HG02678 (cell line): ENCODE data around the gene IGBP1.
"Not testable (repeated sequence)": the region's sequence is repeated elsewhere in the genome, so short reads cannot be mapped to it uniquely, and the experiment has no call there.

ENCODE experiments used
- ATAC-seq: cut with Tn5 transposase; IDR thresholded peaks from one replicate; pipeline ENCODE4 v1.9.1; 2021; ENCODE audit warnings: mild to moderate bottlenecking, moderate library complexity; ENCODE audit not compliant: unreplicated experiment

The IGBP1 gene

GRCh38 chrX:70166601-70167590 is 33.6 kb downstream of the IGBP1 start:
- ATAC-seq, result no peak

GRCh38 chrX:70168238-70169188 is 35.3 kb downstream of the IGBP1 start:
- ATAC-seq, result no peak

GRCh38 chrX:70169281-70169680 is 36.0 kb downstream of the IGBP1 start:
- ATAC-seq, result no peak

- no peak for ATAC-seq
Observed at GRCh38 chrX:70171624-70172023, 38.4 kb downstream of the IGBP1 start.

GRCh38 chrX:70172221-70172620 is 39.0 kb downstream of the IGBP1 start:
- no peak for ATAC-seq

- ATAC-seq, result no peak
Observed at GRCh38 chrX:70172964-70173363, 39.7 kb downstream of the IGBP1 start.

GRCh38 chrX:70174754-70175153 is 41.5 kb downstream of the IGBP1 start:
- no peak for ATAC-seq

- ATAC-seq, result no peak
Observed at GRCh38 chrX:70175338-70175737, 42.1 kb downstream of the IGBP1 start.

GRCh38 chrX:70176938-70177533 is 43.8 kb downstream of the IGBP1 start, which contains the start of gene DGAT2L6:
TSS of gene DGAT2L6 (plus strand) at chrX:70177483. CDS start at chrX:70177583, 100 bp downstream.
- ATAC-seq, result peak; percentile 52

- no peak for ATAC-seq
Observed at GRCh38 chrX:70183091-70183490, 49.8 kb downstream of the IGBP1 start.

- ATAC-seq, result no peak
Observed at GRCh38 chrX:70190225-70190624, 57.0 kb downstream of the IGBP1 start.

- peak; percentile 79 for ATAC-seq
Observed at GRCh38 chrX:70196961-70197720, 63.9 kb downstream of the IGBP1 start.

- no peak for ATAC-seq
Observed at GRCh38 chrX:70201732-70202131, 68.5 kb downstream of the IGBP1 start.

- ATAC-seq, result no peak
Observed at GRCh38 chrX:70208479-70208878, 75.2 kb downstream of the IGBP1 start.

- ATAC-seq, result not testable (repeated sequence)
Observed at GRCh38 chrX:70209570-70209969, 76.3 kb downstream of the IGBP1 start.
